GM23338 (cell line): Measurements from ENCODE around the gene RPS15. TPM values are rescaled to one million over a fixed set of nuclear protein-coding genes. Genes with fewer than 3 reads are reported as not detected.

Source experiments
- ATAC-seq: fragments of 200-7000 bp; cut with Tn5 transposase; 3 replicates; pipeline ENCODE4 v1.9.1; 2020
- DNase-seq: peaks from one replicate; pipeline ENCODE4 v3.0.0-alpha.2; 2015; ENCODE audit warnings: low spot score
- H2AFZ ChIP-seq: fragments of 200-600 bp; sonication (generic); 2 replicates; pipeline ENCODE4 v1.8.0; 2016; ENCODE audit warnings: antibody characterized with exemption, mild to moderate bottlenecking, moderate library complexity
- H3F3A ChIP-seq: fragments of 200-600 bp; sonication (generic); replicated peaks from 2 replicates; pipeline ENCODE4 v1.8.0; 2017; ENCODE audit warnings: antibody characterized with exemption, mixed run types, low read depth
- H3K27ac ChIP-seq: fragments of 200-600 bp; sonication (generic); 2 replicates; pipeline ENCODE4 v1.6.1; 2016; ENCODE audit warnings: low read depth
- H3K27me3 ChIP-seq: fragments of 200-600 bp; sonication (generic); 2 replicates; pipeline ENCODE4 v1.8.0; 2016; ENCODE audit warnings: mild to moderate bottlenecking, mixed run types, moderate library complexity; ENCODE audit not compliant: insufficient read depth
- H3K36me3 ChIP-seq: fragments of 200-600 bp; sonication (generic); 2 replicates; pipeline ENCODE4 v1.8.0; 2016; ENCODE audit warnings: mild to moderate bottlenecking; ENCODE audit not compliant: insufficient read depth
- H3K4me1 ChIP-seq: fragments of 200-600 bp; sonication (generic); 2 replicates; pipeline ENCODE4 v1.8.0; 2016; ENCODE audit warnings: mild to moderate bottlenecking, moderate library complexity; ENCODE audit not compliant: insufficient read depth
- H3K4me2 ChIP-seq: fragments of 200-600 bp; sonication (generic); 2 replicates; pipeline ENCODE4 v1.7.1; 2017; ENCODE audit warnings: mixed run types
- H3K4me3 ChIP-seq: fragments of 200-600 bp; sonication (generic); 2 replicates; pipeline ENCODE4 v1.6.1; 2016; ENCODE audit warnings: mixed run types
- H3K79me2 ChIP-seq: fragments of 200-600 bp; sonication (generic); replicated peaks from 2 replicates; pipeline ENCODE4 v1.8.0; 2017; ENCODE audit warnings: mild to moderate bottlenecking; ENCODE audit not compliant: insufficient read depth
- H3K9me2 ChIP-seq: fragments of 200-600 bp; sonication (generic); 2 replicates; pipeline ENCODE4 v1.8.0; 2017; ENCODE audit not compliant: insufficient read depth
- H4K20me1 ChIP-seq: fragments of 200-600 bp; sonication (generic); replicated peaks from 2 replicates; pipeline ENCODE4 v1.8.0; 2017; ENCODE audit warnings: mild to moderate bottlenecking; ENCODE audit not compliant: insufficient read depth
- H3K27ac Mint-ChIP-seq: 2 replicates; pipeline ENCODE4 v1.8.0; 2020; ENCODE audit warnings: inconsistent platforms, mild to moderate bottlenecking, moderate library complexity, mixed read lengths
- H3K27me3 Mint-ChIP-seq: 3 replicates; pipeline ENCODE4 v1.8.0; 2022; ENCODE audit warnings: low read depth, mild to moderate bottlenecking, moderate library complexity, mixed read lengths, inconsistent platforms; ENCODE audit not compliant: insufficient read depth, poor library complexity
- H3K36me3 Mint-ChIP-seq: 3 replicates; pipeline ENCODE4 v1.8.0; 2021; ENCODE audit warnings: low read depth, mild to moderate bottlenecking, inconsistent platforms, moderate library complexity, mixed read lengths
- H3K4me1 Mint-ChIP-seq: 3 replicates; pipeline ENCODE4 v1.8.0; 2020; ENCODE audit warnings: mild to moderate bottlenecking, inconsistent platforms, mixed read lengths
- H3K4me3 Mint-ChIP-seq: 3 replicates; pipeline ENCODE4 v1.8.0; 2021; ENCODE audit warnings: moderate library complexity, mild to moderate bottlenecking, inconsistent platforms, mixed read lengths
- H3K9me3 Mint-ChIP-seq: 3 replicates; pipeline ENCODE4 v1.8.0; 2020; ENCODE audit warnings: moderate library complexity, mild to moderate bottlenecking, inconsistent platforms, mixed read lengths
- CREB1 ChIP-seq: fragments of 250-450 bp; sonication (Bioruptor Pico); IDR thresholded peaks from 2 replicates; pipeline ENCODE4 v1.5.0; 2020; ENCODE audit warnings: low read depth, mild to moderate bottlenecking, moderate library complexity
- EZH2phosphoT487 ChIP-seq: fragments of 200-600 bp; sonication (generic); IDR thresholded peaks from one replicate; pipeline ENCODE4 v1.8.1; 2018; ENCODE audit warnings: antibody characterized with exemption; ENCODE audit not compliant: unreplicated experiment
- JUNB ChIP-seq: IDR thresholded peaks from one replicate; pipeline ENCODE4 v1.6.1; 2016; ENCODE audit warnings: antibody characterized with exemption; ENCODE audit not compliant: unreplicated experiment
- NANOG ChIP-seq: IDR thresholded peaks from 2 replicates; pipeline ENCODE4 v1.6.1; 2016; ENCODE audit warnings: antibody characterized with exemption, borderline replicate concordance
- STAT1 ChIP-seq: IDR thresholded peaks from one replicate; pipeline ENCODE4 v1.6.1; 2016; ENCODE audit warnings: antibody characterized with exemption; ENCODE audit not compliant: unreplicated experiment
- ZNF114 ChIP-seq: fragments of 250-450 bp; sonication (Bioruptor Pico); IDR thresholded peaks from 2 replicates; pipeline ENCODE4 v1.5.0; 2020; ENCODE audit warnings: mild to moderate bottlenecking, moderate library complexity
- ZNF331 ChIP-seq: fragments of 250-450 bp; sonication (Bioruptor Pico); IDR thresholded peaks from 2 replicates; pipeline ENCODE4 v1.5.0; 2020; ENCODE audit warnings: low read depth, mild to moderate bottlenecking, moderate library complexity
- polyA plus RNA-seq: library from polyadenylated mRNA; unstranded; fragments of >200 nt; fragmentation: Nextera tagmentation; extraction: Ambion mirVana; gene quantifications from 2 replicates; pipeline ENCODE4 v1.2.1, GENCODE V29; 2016
- total RNA-seq: library from RNA; depleted of rRNA; stranded (reverse); fragments of >200 nt; shearing (Covaris generic); gene quantifications from 2 replicates; pipeline ENCODE4 v1.2.3, GENCODE V29; 2014
- TF ChIP-seq, protein P1 (sequence below): IDR thresholded peaks from 2 replicates; pipeline ENCODE4 v1.6.1; 2016; ENCODE audit warnings: antibody characterized with exemption
- TF ChIP-seq, protein P2 (sequence below): IDR thresholded peaks from one replicate; pipeline ENCODE4 v1.6.1; 2018; ENCODE audit warnings: antibody characterized with exemption; ENCODE audit not compliant: unreplicated experiment

RPS15 gene
- total and polyA plus RNA-seq, 2 experiments from 2014 or later: 2,953 to 3,861 TPM

DNA sequence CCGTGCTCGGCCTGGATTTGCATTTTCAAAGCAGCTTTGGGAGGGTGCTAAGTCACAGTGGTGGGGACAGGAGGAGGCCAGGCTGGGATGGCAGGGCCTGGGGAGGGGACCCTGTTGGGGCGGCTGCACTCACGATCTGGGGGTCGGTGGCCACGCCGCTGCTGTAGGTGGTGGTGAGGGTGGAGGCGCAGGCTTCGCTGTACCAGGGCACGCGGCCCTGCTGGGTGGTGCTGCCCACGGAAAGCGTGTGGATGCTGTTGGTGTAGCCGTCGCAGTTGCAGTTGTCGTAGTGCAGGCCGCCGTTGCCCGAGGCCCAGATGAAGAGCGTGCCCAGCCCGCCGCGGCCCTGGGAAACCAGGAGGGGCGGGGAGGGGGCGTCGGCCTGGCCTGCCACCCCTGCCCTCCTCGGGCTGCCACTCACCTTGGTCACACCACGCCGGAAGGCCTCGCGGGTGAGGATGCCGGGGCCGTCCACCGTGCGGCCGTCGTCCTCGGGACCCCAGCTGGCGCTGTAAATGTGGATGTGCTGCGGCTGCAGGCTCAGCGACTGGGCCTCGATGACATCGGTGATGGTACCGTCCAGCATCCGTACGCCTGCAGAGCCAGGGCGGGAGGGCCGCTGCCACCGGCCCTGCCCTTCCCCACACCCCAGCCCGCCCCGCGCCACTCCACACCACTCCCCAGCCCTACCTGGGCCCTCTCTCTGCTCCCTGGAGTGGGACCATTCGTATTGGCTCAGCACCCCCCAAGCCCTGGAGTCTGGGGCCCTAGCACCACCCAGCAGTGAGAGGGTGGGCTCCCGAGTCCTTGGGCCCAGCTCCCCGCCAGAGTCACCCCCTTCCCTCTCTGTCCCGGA is 48.8 kb downstream of the RPS15 start:
- Mint-ChIP-seq H3K27me3 (peaks cover 13% of the 10 kb centered on the region), H3K27ac (no peak overlapping the region), H3K4me1 (peaks cover 6% of the 10 kb centered on the region), H3K9me3 (no peaks in the 10 kb centered on the region), H3K36me3 (no peaks in the 10 kb centered on the region), H3K4me3 (no peak overlapping the region)
- ATAC-seq (no peak), DNase-seq (no peak)
- Histone ChIP-seq H3K27me3 (peaks cover 7% of the 10 kb centered on the region), H3K36me3 (no peaks in the 10 kb centered on the region), H3K4me3 (no peak overlapping the region), H3K9me2 (no peaks in the 10 kb centered on the region), H3K4me2 (no peak overlapping the region), H2AFZ (no peak overlapping the region), H3K4me1 (0 out of 2 replicates have a peak, but pooled peaks cover 4% of the 10 kb centered on the region), H4K20me1 (no peaks in the 10 kb centered on the region), H3K27ac (no peak overlapping the region), H3F3A (no peaks in the 10 kb centered on the region), H3K79me2 (no peaks in the 10 kb centered on the region)
- TF ChIP-seq, protein P1, sequence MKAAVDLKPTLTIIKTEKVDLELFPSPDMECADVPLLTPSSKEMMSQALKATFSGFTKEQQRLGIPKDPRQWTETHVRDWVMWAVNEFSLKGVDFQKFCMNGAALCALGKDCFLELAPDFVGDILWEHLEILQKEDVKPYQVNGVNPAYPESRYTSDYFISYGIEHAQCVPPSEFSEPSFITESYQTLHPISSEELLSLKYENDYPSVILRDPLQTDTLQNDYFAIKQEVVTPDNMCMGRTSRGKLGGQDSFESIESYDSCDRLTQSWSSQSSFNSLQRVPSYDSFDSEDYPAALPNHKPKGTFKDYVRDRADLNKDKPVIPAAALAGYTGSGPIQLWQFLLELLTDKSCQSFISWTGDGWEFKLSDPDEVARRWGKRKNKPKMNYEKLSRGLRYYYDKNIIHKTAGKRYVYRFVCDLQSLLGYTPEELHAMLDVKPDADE: no peak
- TF ChIP-seq, protein P2, sequence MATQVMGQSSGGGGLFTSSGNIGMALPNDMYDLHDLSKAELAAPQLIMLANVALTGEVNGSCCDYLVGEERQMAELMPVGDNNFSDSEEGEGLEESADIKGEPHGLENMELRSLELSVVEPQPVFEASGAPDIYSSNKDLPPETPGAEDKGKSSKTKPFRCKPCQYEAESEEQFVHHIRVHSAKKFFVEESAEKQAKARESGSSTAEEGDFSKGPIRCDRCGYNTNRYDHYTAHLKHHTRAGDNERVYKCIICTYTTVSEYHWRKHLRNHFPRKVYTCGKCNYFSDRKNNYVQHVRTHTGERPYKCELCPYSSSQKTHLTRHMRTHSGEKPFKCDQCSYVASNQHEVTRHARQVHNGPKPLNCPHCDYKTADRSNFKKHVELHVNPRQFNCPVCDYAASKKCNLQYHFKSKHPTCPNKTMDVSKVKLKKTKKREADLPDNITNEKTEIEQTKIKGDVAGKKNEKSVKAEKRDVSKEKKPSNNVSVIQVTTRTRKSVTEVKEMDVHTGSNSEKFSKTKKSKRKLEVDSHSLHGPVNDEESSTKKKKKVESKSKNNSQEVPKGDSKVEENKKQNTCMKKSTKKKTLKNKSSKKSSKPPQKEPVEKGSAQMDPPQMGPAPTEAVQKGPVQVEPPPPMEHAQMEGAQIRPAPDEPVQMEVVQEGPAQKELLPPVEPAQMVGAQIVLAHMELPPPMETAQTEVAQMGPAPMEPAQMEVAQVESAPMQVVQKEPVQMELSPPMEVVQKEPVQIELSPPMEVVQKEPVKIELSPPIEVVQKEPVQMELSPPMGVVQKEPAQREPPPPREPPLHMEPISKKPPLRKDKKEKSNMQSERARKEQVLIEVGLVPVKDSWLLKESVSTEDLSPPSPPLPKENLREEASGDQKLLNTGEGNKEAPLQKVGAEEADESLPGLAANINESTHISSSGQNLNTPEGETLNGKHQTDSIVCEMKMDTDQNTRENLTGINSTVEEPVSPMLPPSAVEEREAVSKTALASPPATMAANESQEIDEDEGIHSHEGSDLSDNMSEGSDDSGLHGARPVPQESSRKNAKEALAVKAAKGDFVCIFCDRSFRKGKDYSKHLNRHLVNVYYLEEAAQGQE: no peak
- TF ChIP-seq CREB1 (CRISPR knock-in tag) (no peak), JUNB (no peak), ZNF331 (no peak), EZH2phosphoT487 (no peak), STAT1 (no peak), NANOG (no peak), ZNF114 (CRISPR knock-in tag) (no peak)

DNA sequence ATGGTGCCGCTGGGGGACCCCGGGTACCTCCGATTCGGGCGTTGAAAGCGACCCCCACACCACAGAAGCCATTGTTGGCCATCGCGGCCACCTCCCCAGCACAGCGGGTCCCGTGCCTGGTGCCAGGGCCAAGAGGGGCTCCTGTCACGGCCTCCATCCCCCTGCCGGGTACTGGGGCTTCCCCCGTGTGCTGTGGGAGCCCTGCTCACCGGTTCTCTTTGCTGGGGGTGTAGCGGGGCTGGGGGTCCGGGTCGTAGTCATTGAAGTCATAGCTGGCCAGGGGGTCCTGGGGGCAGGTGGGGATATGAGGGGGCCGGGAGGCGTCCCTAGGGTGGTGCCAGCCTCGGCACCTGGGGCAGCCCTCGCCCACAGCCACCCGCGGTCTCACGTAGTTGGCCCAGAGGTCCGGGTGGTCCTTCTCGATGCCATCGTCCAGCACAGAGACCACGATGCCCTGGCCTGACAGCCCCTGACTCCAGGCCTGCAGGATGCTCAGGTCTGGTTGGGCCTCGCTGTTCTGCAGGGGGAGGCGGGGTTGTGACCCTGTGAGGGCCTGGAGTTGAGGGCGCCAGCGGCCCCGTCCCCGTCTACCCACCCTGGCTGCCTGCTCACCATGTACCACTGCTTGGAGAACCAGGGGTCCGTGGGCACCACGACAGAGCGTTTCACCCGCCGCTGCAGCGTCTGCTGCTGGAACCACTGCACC is 49.5 kb downstream of the RPS15 start:
- H3K4me2 ChIP-seq: no peak overlapping the region
- no peaks in the 10 kb centered on the region for H3K79me2 ChIP-seq
- DNase-seq (no peak), ATAC-seq (no peak)
- no peaks in the 10 kb centered on the region for H3K9me2 ChIP-seq
- no peaks in the 10 kb centered on the region for H3K36me3 Mint-ChIP-seq
- no peak overlapping the region for H3K4me3 ChIP-seq
- no peaks in the 10 kb centered on the region for H3K36me3 ChIP-seq
- H2AFZ ChIP-seq: no peak overlapping the region
- no peak overlapping the region for H3K27ac Mint-ChIP-seq
- no peaks in the 10 kb centered on the region for H4K20me1 ChIP-seq
- H3K4me1 ChIP-seq: 0 out of 2 replicates have a peak, but pooled peaks cover 4% of the 10 kb centered on the region
- no peaks in the 10 kb centered on the region for H3F3A ChIP-seq
- no peak overlapping the region for H3K4me3 Mint-ChIP-seq
- no peaks in the 10 kb centered on the region for H3K9me3 Mint-ChIP-seq
- H3K27me3 Mint-ChIP-seq: peaks cover 16% of the 10 kb centered on the region
- peaks cover 14% of the 10 kb centered on the region for H3K27me3 ChIP-seq
- peaks cover 6% of the 10 kb centered on the region for H3K4me1 Mint-ChIP-seq
- no peak overlapping the region for H3K27ac ChIP-seq
- no peak for TF ChIP-seq STAT1
